A549 (cell line): ENCODE data around the gene STX16. TPM values are rescaled to one million over a fixed set of nuclear protein-coding genes. Genes with fewer than 3 reads are reported as not detected.

Experiments
- ATAC-seq, 2 experiments: fragments of 200-7000 bp in 1 of 2; fragments of >200 bp in 1 of 2; cut with Nextera tagmentation in 1 of 2; cut with Tn5 transposase in 1 of 2; 3 replicates each; pipeline versions ENCODE4 v1.8.0 to v1.9.1; 2018 to 2020; ENCODE audit warnings: mild to moderate bottlenecking in 1 of 2, moderate library complexity in 1 of 2
- CTCF ChIA-PET: fragments of 300-600 bp; sonication (Branson Sonifier 250); formaldehyde crosslinking; extraction: SDS; loops from one replicate; lab custom pipeline; 2021; ENCODE audit warnings: antibody characterized with exemption, inconsistent platforms; lab: Yijun Ruan, JAX
- POLR2A ChIA-PET: fragments of 350-600 bp; formaldehyde crosslinking; extraction: SDS; loops from one replicate; lab custom pipeline; 2021; ENCODE audit warnings: antibody characterized with exemption, inconsistent platforms; lab: Yijun Ruan, JAX
- DNase-seq, 2 experiments: peaks; one replicate each; pipeline versions ENCODE4 v3.0.0 to v3.0.0-alpha.2; 2011 to 2016; ENCODE audit warnings: low read depth in 1 of 2, low spot score in 1 of 2
- FAIRE-seq: peaks from 2 replicates; lab custom pipeline; 2011; peaks lifted over from hg19 to GRCh38; lab: Jason Lieb, UNC
- H3K27ac ChIP-seq, 2 experiments: fragments of >200 bp; sonication (Bioruptor Twin); formaldehyde crosslinking; 3 replicates each; pipeline ENCODE4 v1.5.1; 2016 to 2017
- H3K4me1 ChIP-seq: fragments of >200 bp; sonication (Bioruptor Twin); formaldehyde crosslinking; 3 replicates; pipeline ENCODE4 v1.6.1; 2016
- H3K4me2 ChIP-seq: fragments of >200 bp; sonication (Bioruptor Twin); formaldehyde crosslinking; 3 replicates; pipeline ENCODE4 v1.6.1; 2016
- H3K4me3 ChIP-seq: fragments of >200 bp; sonication (Bioruptor Twin); formaldehyde crosslinking; 3 replicates; pipeline ENCODE4 v1.5.1; 2016
- H3K9me3 ChIP-seq: fragments of >200 bp; sonication (Bioruptor Twin); formaldehyde crosslinking; 3 replicates; pipeline ENCODE4 v1.6.1; 2016
- BCL3 ChIP-seq: fragments of >200 bp; sonication (Bioruptor Twin); formaldehyde crosslinking; IDR thresholded peaks from 3 replicates; pipeline ENCODE4 v1.6.1; 2016
- CEBPB ChIP-seq, 2 experiments: fragments of >200 bp in 1 of 2; sonication (Bioruptor Twin) in 1 of 2; formaldehyde crosslinking in 1 of 2; IDR thresholded peaks; 2 replicates each; pipeline ENCODE4 v1.6.1; 2012 to 2016
- CHD2 ChIP-seq: fragments of 150-350 bp; IDR thresholded peaks from 2 replicates; pipeline ENCODE4 v1.6.1; 2014; ENCODE audit warnings: low read length; ENCODE audit not compliant: partially characterized antibody
- CTCF ChIP-seq: fragments of >200 bp; sonication (Bioruptor Twin); formaldehyde crosslinking; IDR thresholded peaks from 3 replicates; pipeline ENCODE4 v1.5.1; 2016
- EHMT2 ChIP-seq: fragments of 200-600 bp; sonication (generic); IDR thresholded peaks from 2 replicates; pipeline ENCODE4 v1.6.1; 2016; ENCODE audit warnings: antibody characterized with exemption, low read depth, mild to moderate bottlenecking, moderate library complexity
- ELK1 ChIP-seq: fragments of 150-350 bp; IDR thresholded peaks from 2 replicates; pipeline ENCODE4 v1.6.1; 2014; ENCODE audit warnings: low read depth, mild to moderate bottlenecking, low read length
- EP300 ChIP-seq, 2 experiments: fragments of >200 bp; sonication (Bioruptor Twin); formaldehyde crosslinking; IDR thresholded peaks; 2 replicates in 1 of 2; 3 replicates in 1 of 2; pipeline ENCODE4 v1.6.1; 2016 to 2017
- ESRRA ChIP-seq: fragments of 150-350 bp; IDR thresholded peaks from 2 replicates; pipeline ENCODE4 v1.6.1; 2014; ENCODE audit warnings: mild to moderate bottlenecking, low read length, borderline replicate concordance
- FOSL2 ChIP-seq, 2 experiments: fragments of 450-650 bp in 1 of 2; fragments of >200 bp in 1 of 2; sonication (Bioruptor Twin) in 1 of 2; formaldehyde crosslinking; IDR thresholded peaks; 2 replicates each; pipeline versions ENCODE4 v1.5.0 to v1.6.1; 2016 to 2020; ENCODE audit warnings: mild to moderate bottlenecking in 1 of 2, moderate library complexity in 1 of 2
- GATA3 ChIP-seq: IDR thresholded peaks from 2 replicates; pipeline ENCODE4 v1.6.1; 2012; ENCODE audit warnings: borderline replicate concordance
- HEYL ChIP-seq: fragments of 250-450 bp; sonication (Bioruptor Pico); IDR thresholded peaks from 2 replicates; pipeline ENCODE4 v1.8.0; 2021; ENCODE audit warnings: mild to moderate bottlenecking, moderate library complexity
- HMGXB4 ChIP-seq: fragments of 250-450 bp; sonication (Bioruptor Pico); IDR thresholded peaks from 2 replicates; pipeline ENCODE4 v1.5.0; 2021; ENCODE audit warnings: mild to moderate bottlenecking, moderate library complexity, borderline replicate concordance
- HOXB13 ChIP-seq: fragments of 250-450 bp; sonication (Bioruptor Pico); IDR thresholded peaks from 2 replicates; pipeline ENCODE4 v1.5.0; 2020; ENCODE audit warnings: low read depth, mild to moderate bottlenecking, moderate library complexity
- HOXB5 ChIP-seq: fragments of 250-450 bp; sonication (Bioruptor Pico); IDR thresholded peaks from 2 replicates; pipeline ENCODE4 v1.5.0; 2020; ENCODE audit warnings: mild to moderate bottlenecking, moderate library complexity
- JUN ChIP-seq, 2 experiments: fragments of >200 bp; sonication (Bioruptor Twin); formaldehyde crosslinking; IDR thresholded peaks; 2 replicates in 1 of 2; 3 replicates in 1 of 2; pipeline ENCODE4 v1.6.1; 2016 to 2017
- JUNB ChIP-seq: fragments of >200 bp; sonication (Bioruptor Twin); formaldehyde crosslinking; IDR thresholded peaks from 2 replicates; pipeline ENCODE4 v1.6.1; 2016
- MAX ChIP-seq: IDR thresholded peaks from 2 replicates; pipeline ENCODE4 v1.6.1; 2012
- MAZ ChIP-seq: fragments of 150-350 bp; IDR thresholded peaks from 2 replicates; pipeline ENCODE4 v1.6.1; 2014; ENCODE audit warnings: antibody characterized with exemption, low read depth, low read length, borderline replicate concordance
- NPAS2 ChIP-seq: fragments of 250-450 bp; sonication (Bioruptor Pico); IDR thresholded peaks from 2 replicates; pipeline ENCODE4 v1.8.0; 2022; ENCODE audit warnings: mild to moderate bottlenecking, moderate library complexity, borderline replicate concordance
- NR3C1 ChIP-seq: fragments of >200 bp; sonication (Bioruptor Twin); formaldehyde crosslinking; IDR thresholded peaks from 3 replicates; pipeline ENCODE4 v1.6.1; 2017
- PBX3 ChIP-seq: IDR thresholded peaks from 2 replicates; pipeline ENCODE4 v1.6.1; 2012
- POLR2A ChIP-seq: IDR thresholded peaks from 2 replicates; pipeline ENCODE4 v1.6.1; 2012; ENCODE audit warnings: mild to moderate bottlenecking, low read length
- RARB ChIP-seq: fragments of 250-450 bp; sonication (Bioruptor Pico); IDR thresholded peaks from 2 replicates; pipeline ENCODE4 v1.8.0; 2021; ENCODE audit warnings: mild to moderate bottlenecking, moderate library complexity
- RCOR1 ChIP-seq: fragments of 150-350 bp; IDR thresholded peaks from 2 replicates; pipeline ENCODE4 v1.6.1; 2014; ENCODE audit warnings: antibody characterized with exemption, low read length, low read depth
- RFX5 ChIP-seq: fragments of 450-650 bp; IDR thresholded peaks from 2 replicates; pipeline ENCODE4 v1.7.1; 2014; ENCODE audit warnings: antibody characterized with exemption, mild to moderate bottlenecking, moderate library complexity
- RNF2 ChIP-seq: fragments of 200-600 bp; sonication (generic); IDR thresholded peaks from 2 replicates; pipeline ENCODE4 v1.6.1; 2016; ENCODE audit warnings: low read depth, mild to moderate bottlenecking, antibody characterized with exemption, moderate library complexity, borderline replicate concordance
- SMC3 ChIP-seq: fragments of >200 bp; sonication (Bioruptor Twin); formaldehyde crosslinking; IDR thresholded peaks from 3 replicates; pipeline ENCODE4 v1.6.1; 2018; ENCODE audit warnings: inconsistent platforms
- SREBF2 ChIP-seq: fragments of 450-650 bp; IDR thresholded peaks from 2 replicates; pipeline ENCODE4 v1.6.1; 2014; ENCODE audit warnings: mild to moderate bottlenecking, moderate library complexity
- TP53 ChIP-seq: fragments of 250-450 bp; sonication (Bioruptor Pico); IDR thresholded peaks from 2 replicates; pipeline ENCODE4 v1.5.0; 2021; ENCODE audit warnings: mild to moderate bottlenecking, moderate library complexity
- USF2 ChIP-seq: fragments of 450-650 bp; IDR thresholded peaks from 2 replicates; pipeline ENCODE4 v1.6.1; 2014; ENCODE audit warnings: antibody characterized with exemption
- ZNF302 ChIP-seq: fragments of 250-450 bp; sonication (Bioruptor Pico); IDR thresholded peaks from 2 replicates; pipeline ENCODE4 v1.9.0; 2021; ENCODE audit warnings: inconsistent platforms, mild to moderate bottlenecking, moderate library complexity
- WGBS: methylation state at CpG from one replicate; pipeline ENCODE4 v1.1.6; 2017; ENCODE audit errors: missing lambda C conversion rate; 5-methylcytosine and 5-hydroxymethylcytosine counted together
- polyA minus RNA-seq: library from RNA; depleted of rRNA, polyadenylated mRNA; stranded (reverse); fragments of >200 nt; gene quantifications from 2 replicates; pipeline ENCODE4 v1.2.3, GENCODE V29; 2011; rRNA and poly(A)+ RNA removed
- polyA plus RNA-seq, 4 experiments: library from polyadenylated mRNA; depleted of rRNA in 3 of 4; stranded (reverse); fragments of >200 nt; fragmentation: RNase III in 1 of 4; extraction: RNeasy Plus Mini Kit Qiagen cat#74134 plus additional on column Dnase treatment in 1 of 4; gene quantifications; 2 replicates in 3 of 4; 3 replicates in 1 of 4; pipeline ENCODE4 v1.2.3, GENCODE V29; 2011 to 2017

Gene STX16
- polyA plus RNA-seq (2011; rRNA removed), result 63.0 and 71.6 TPM in 2 replicates
- polyA plus RNA-seq (2012; cell fraction: cytosol; rRNA removed), result 33.2 and 35.8 TPM in 2 replicates
- 41.9 and 63.5 TPM in 2 replicates for polyA plus RNA-seq (2012; cell fraction: nucleus; rRNA removed)
- polyA plus RNA-seq (2017; fragmentation: RNase III; extraction: RNeasy Plus Mini Kit Qiagen cat#74134 plus additional on column Dnase treatment), result 65.1 to 79.0 TPM (median 68.5 TPM) in 3 replicates
- polyA minus RNA-seq, result 15.5 and 20.0 TPM in 2 replicates

GRCh38 chr20:58650776-58651558, at the start of gene STX16:
TSS of gene STX16 (plus strand) at chr20:58651283. CDS start at chr20:58652007, 724 bp downstream.
- ChIA-PET CTCF (interaction anchor here (0.6 to 3.5 kb wide), 72 partner anchors 9 to 1055 kb away, joined by 3 to 36 read pairs (median 4); partner anchors contain the start of gene VAPB), POLR2A (interaction anchor here (0.5 to 2.4 kb wide), 13 partner anchors 8 to 805 kb away, joined by 3 to 23 read pairs (median 4); partner anchors contain the start of gene VAPB)
- FAIRE-seq (no peak), DNase-seq (peak; percentile 96 to 99), ATAC-seq (peak; percentile 96 to 98)
- peak within 1 kb of the TSS; percentile 91 for H3K4me3 ChIP-seq
- H3K9me3 ChIP-seq, result no peaks in the 10 kb centered on the region
- WGBS, result 3% methylated on average over 19 of the region's 49 CpGs
- H3K4me2 ChIP-seq, result peak within 1 kb of the TSS; percentile 96
- peaks cover 26% of the 10 kb centered on the region; the same call in 2 of the 3 replicates for H3K4me1 ChIP-seq
- peak within 1 kb of the TSS; percentile 90 to 95 for H3K27ac ChIP-seq
- TF ChIP-seq PBX3 (peak; percentile 85), RFX5 (no peak), BCL3 (peak; percentile 60), USF2 (no peak), CHD2 (no peak), SREBF2 (no peak), HEYL (0 out of 2 replicates have a peak, but pooled peaks have one; percentile 62), MAX (peak; percentile 96), MAZ (peak; percentile 96), NR3C1 (no peak), HMGXB4 (CRISPR knock-in tag) (peak; percentile 94), RNF2 (no peak), RCOR1 (peak; percentile 63; the same call in 1 of the 2 replicates), JUNB (no peak), EHMT2 (no peak), ESRRA (peak; percentile 61; the same call in 1 of the 2 replicates), JUN (IDR thresholded peaks at IDR 0.05) (peak; percentile 53 to 96; a peak in 4 of 5 replicates), CEBPB (IDR thresholded peaks at IDR 0.05) (peak in 1 of 2 experiments; percentile 55; a peak in 2 of 4 replicates), RARB (CRISPR knock-in tag) (no peak), ZNF302 (CRISPR knock-in tag) (no peak), ELK1 (no peak), FOSL2 (IDR thresholded peaks at IDR 0.05) (no peak), FOSL2 (CRISPR knock-in tag; IDR thresholded peaks at IDR 0.05) (peak; percentile 65), NPAS2 (CRISPR knock-in tag) (no peak), SMC3 (peak; percentile 56; the same call in 2 of the 3 replicates), HOXB5 (CRISPR knock-in tag) (peak; percentile 64; the same call in 1 of the 2 replicates), GATA3 (peak; percentile 68), EP300 (IDR thresholded peaks at IDR 0.05) (no peak), CTCF (peak; percentile 58), TP53 (CRISPR knock-in tag) (peak; percentile 68; the same call in 1 of the 2 replicates), POLR2A (peak; percentile 44), HOXB13 (CRISPR knock-in tag) (no peak)
